Measurements from ENCODE around the gene DCAF17.
"Not testable (repeated sequence)": the region's sequence is repeated elsewhere in the genome, so short reads cannot be mapped to it uniquely, and the experiment has no call there.

Gene DCAF17

GRCh38 chr2:171404719-171405118, 29.3 kb upstream of the DCAF17 start:
- Mint-ChIP-seq H3K4me3 (no peak overlapping the region), H3K36me3 (ENCODE audit: low read depth) (peaks cover 17% of the 10 kb centered on the region), H3K9me3 (peaks cover 15% of the 10 kb centered on the region), H3K27me3 (ENCODE audit: low read depth) (no peaks in the 10 kb centered on the region), H3K27ac (no peak overlapping the region), H3K4me1 (ENCODE audit: low read depth) (peaks cover 21% of the 10 kb centered on the region)

- Mint-ChIP-seq H3K36me3 (ENCODE audit: low read depth) (peaks cover 17% of the 10 kb centered on the region), H3K4me1 (ENCODE audit: low read depth) (peaks cover 21% of the 10 kb centered on the region), H3K27me3 (ENCODE audit: low read depth) (no peaks in the 10 kb centered on the region), H3K9me3 (peaks cover 15% of the 10 kb centered on the region), H3K4me3 (no peak overlapping the region), H3K27ac (no peak overlapping the region)
These were observed 28.5 kb upstream of the DCAF17 start for GRCh38 chr2:171405546-171405945.

GRCh38 chr2:171406044-171406443, 28.0 kb upstream of the DCAF17 start:
- no peak overlapping the region for H3K4me3 Mint-ChIP-seq
- no peak overlapping the region for H3K27ac Mint-ChIP-seq
- peaks cover 21% of the 10 kb centered on the region for H3K4me1 Mint-ChIP-seq (ENCODE audit: low read depth)
- peaks cover 16% of the 10 kb centered on the region for H3K36me3 Mint-ChIP-seq (ENCODE audit: low read depth)
- H3K9me3 Mint-ChIP-seq, result peaks cover 15% of the 10 kb centered on the region
- no peaks in the 10 kb centered on the region for H3K27me3 Mint-ChIP-seq (ENCODE audit: low read depth)

- Mint-ChIP-seq H3K4me1 (ENCODE audit: low read depth) (peaks cover 21% of the 10 kb centered on the region), H3K36me3 (ENCODE audit: low read depth) (peaks cover 12% of the 10 kb centered on the region), H3K9me3 (peaks cover 7% of the 10 kb centered on the region), H3K27ac (no peak overlapping the region), H3K4me3 (no peak overlapping the region), H3K27me3 (ENCODE audit: low read depth) (no peaks in the 10 kb centered on the region)
These were observed 26.9 kb upstream of the DCAF17 start for GRCh38 chr2:171407030-171407675.

- peaks cover 12% of the 10 kb centered on the region for H3K36me3 Mint-ChIP-seq (ENCODE audit: low read depth)
- no peaks in the 10 kb centered on the region for H3K27me3 Mint-ChIP-seq (ENCODE audit: low read depth)
- H3K4me3 Mint-ChIP-seq, result no peak overlapping the region
- H3K27ac Mint-ChIP-seq, result no peak overlapping the region
- H3K4me1 Mint-ChIP-seq (ENCODE audit: low read depth), result peaks cover 21% of the 10 kb centered on the region
- H3K9me3 Mint-ChIP-seq, result peaks cover 5% of the 10 kb centered on the region
These were observed 26.4 kb upstream of the DCAF17 start for GRCh38 chr2:171407676-171408044.

DNA sequence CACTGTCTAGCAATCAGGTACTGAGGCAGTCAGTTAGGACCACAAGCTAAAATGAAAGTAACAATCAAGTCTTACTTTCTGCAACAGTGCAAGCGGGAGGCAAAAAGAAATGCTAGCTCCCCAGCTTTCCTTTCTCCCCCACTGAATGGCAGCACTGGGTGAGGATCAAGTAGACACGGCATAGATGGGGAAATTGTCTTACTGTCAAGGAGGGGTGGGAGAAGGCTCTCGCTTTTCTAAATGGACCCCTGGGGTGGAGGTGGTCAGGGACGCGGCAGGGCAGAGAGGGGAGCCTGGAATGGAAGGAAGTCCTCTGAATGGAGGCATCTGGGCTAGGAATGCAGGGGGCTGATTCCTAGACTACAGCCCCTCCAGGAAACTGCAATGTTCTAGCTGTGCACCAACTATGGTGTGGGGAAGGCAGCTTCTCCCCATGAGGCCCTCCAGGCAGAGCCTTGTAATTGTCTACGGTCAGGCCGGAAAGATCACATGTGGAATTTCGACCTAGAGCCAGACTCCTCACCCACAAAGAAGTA, 24.5 kb upstream of the DCAF17 start:
- H3K9me3 Mint-ChIP-seq, result peaks cover 5% of the 10 kb centered on the region
- no peaks in the 10 kb centered on the region for H3K27me3 Mint-ChIP-seq (ENCODE audit: low read depth)
- peak overlapping the region; percentile 19 for H3K27ac Mint-ChIP-seq
- peak overlapping the region; percentile 35 for H3K4me3 Mint-ChIP-seq
- H3K4me1 Mint-ChIP-seq (ENCODE audit: low read depth), result peaks cover 18% of the 10 kb centered on the region
- H3K36me3 Mint-ChIP-seq (ENCODE audit: low read depth), result peaks cover 10% of the 10 kb centered on the region

- Mint-ChIP-seq H3K27me3 (ENCODE audit: low read depth) (no peaks in the 10 kb centered on the region), H3K4me3 (no peak overlapping the region), H3K36me3 (ENCODE audit: low read depth) (peaks cover 6% of the 10 kb centered on the region), H3K4me1 (ENCODE audit: low read depth) (peaks cover 20% of the 10 kb centered on the region), H3K9me3 (peaks cover under 1% of the 10 kb centered on the region), H3K27ac (no peak overlapping the region)
These were observed 23.9 kb upstream of the DCAF17 start for GRCh38 chr2:171410101-171410500.

GRCh38 chr2:171410624-171411023, 23.4 kb upstream of the DCAF17 start:
- Mint-ChIP-seq H3K27me3 (ENCODE audit: low read depth) (no peaks in the 10 kb centered on the region), H3K4me3 (no peak overlapping the region), H3K4me1 (ENCODE audit: low read depth) (peaks cover 17% of the 10 kb centered on the region), H3K9me3 (no peaks in the 10 kb centered on the region), H3K36me3 (ENCODE audit: low read depth) (peaks cover 3% of the 10 kb centered on the region), H3K27ac (no peak overlapping the region)

DNA sequence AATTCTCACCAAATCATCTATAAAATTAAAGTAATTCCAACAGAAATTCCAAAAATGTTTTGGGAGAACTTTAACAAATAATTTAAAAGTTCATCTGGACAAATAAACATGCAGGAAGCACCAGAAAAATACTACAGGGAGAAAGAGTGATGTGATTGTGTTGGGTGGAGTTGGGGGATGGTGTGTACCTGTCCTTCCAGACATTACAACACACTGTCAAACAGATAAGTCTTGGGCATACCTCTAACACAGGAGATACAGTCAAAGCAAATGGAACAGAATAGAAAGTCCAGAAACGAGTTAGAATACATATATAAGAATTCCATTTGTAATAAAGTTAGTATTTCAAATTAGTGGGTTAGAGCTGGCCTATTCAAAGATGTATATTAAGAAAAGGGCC, 22.8 kb upstream of the DCAF17 start:
- Mint-ChIP-seq H3K36me3 (ENCODE audit: low read depth) (no peaks in the 10 kb centered on the region), H3K9me3 (no peaks in the 10 kb centered on the region), H3K27me3 (ENCODE audit: low read depth) (no peaks in the 10 kb centered on the region), H3K4me1 (ENCODE audit: low read depth) (peaks cover 17% of the 10 kb centered on the region), H3K27ac (no peak overlapping the region), H3K4me3 (no peak overlapping the region)

DNA sequence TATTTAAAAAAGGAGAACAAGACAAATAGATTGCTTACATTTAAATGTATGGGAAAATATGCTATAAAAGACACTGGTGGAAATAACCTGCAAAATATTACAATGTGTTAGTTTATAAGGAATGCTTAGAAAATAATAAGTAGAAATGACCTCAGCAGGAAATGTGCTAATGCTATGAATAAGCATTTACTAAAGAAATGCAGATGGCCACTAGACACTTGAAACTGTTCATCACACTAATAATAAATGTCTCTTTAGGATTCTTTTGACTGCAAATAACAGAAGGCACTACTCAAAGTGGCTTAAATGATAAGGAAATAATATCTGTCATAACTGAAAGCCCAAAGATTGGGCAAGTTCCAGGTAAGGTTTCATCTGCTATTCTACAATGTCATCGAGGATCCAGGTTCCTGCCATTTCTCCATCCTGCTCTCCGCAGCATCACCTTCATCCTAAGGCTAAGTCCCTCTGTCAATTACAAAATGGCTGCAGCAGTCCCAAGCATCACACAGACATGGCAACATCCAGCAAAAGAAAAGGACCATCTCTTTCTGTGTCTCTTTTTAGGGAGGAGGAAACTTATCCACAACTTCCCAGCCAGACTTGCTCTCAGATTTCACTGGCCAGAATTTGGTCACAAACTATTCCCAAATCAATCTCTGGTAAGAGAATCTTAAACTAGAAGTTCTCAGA, 22.1 kb upstream of the DCAF17 start:
- H3K9me3 Mint-ChIP-seq, result no peaks in the 10 kb centered on the region
- H3K27ac Mint-ChIP-seq, result no peak overlapping the region
- peaks cover 18% of the 10 kb centered on the region for H3K4me1 Mint-ChIP-seq (ENCODE audit: low read depth)
- no peaks in the 10 kb centered on the region for H3K27me3 Mint-ChIP-seq (ENCODE audit: low read depth)
- H3K4me3 Mint-ChIP-seq, result no peak overlapping the region
- H3K36me3 Mint-ChIP-seq (ENCODE audit: low read depth), result no peaks in the 10 kb centered on the region

DNA sequence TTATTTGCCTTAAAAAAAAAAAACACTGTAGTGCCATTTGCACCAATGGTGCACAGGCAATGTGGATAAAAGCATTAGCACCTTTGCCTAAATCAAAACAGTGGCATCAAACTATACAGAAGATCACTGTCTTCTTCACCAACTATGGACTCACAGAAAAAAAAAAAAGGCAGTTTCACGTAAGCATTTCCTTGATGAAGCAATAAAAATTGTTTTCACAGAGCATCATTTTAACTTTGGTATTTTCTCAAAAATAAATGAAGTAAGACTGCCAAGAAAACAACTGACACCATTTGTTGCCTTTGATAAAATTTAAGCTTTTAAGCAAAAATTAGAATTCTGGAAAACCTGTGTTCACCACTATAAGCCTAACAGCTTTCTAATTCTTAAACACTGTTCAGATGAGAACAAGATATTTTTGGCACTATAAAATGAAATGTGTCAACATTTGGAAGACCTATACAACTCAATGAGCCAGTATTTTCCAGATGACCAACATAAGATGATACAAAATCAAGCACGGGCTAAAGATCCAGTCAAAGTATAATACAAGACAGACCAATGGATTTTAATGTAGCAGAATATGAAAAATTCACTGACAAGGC, 21.4 kb upstream of the DCAF17 start:
- no peak overlapping the region for H3K27ac Mint-ChIP-seq
- H3K9me3 Mint-ChIP-seq, result no peaks in the 10 kb centered on the region
- peaks cover 14% of the 10 kb centered on the region for H3K4me1 Mint-ChIP-seq (ENCODE audit: low read depth)
- no peak overlapping the region for H3K4me3 Mint-ChIP-seq
- H3K27me3 Mint-ChIP-seq (ENCODE audit: low read depth), result no peaks in the 10 kb centered on the region
- no peaks in the 10 kb centered on the region for H3K36me3 Mint-ChIP-seq (ENCODE audit: low read depth)

- not testable (repeated sequence) for H3K9me3 Mint-ChIP-seq; H3K27me3 Mint-ChIP-seq (ENCODE audit: low read depth); H3K4me3 Mint-ChIP-seq; H3K27ac Mint-ChIP-seq; H3K36me3 Mint-ChIP-seq (ENCODE audit: low read depth)
- peaks cover 10% of the 10 kb centered on the region for H3K4me1 Mint-ChIP-seq (ENCODE audit: low read depth)
These were observed 19.4 kb upstream of the DCAF17 start for GRCh38 chr2:171414645-171415044.

DNA sequence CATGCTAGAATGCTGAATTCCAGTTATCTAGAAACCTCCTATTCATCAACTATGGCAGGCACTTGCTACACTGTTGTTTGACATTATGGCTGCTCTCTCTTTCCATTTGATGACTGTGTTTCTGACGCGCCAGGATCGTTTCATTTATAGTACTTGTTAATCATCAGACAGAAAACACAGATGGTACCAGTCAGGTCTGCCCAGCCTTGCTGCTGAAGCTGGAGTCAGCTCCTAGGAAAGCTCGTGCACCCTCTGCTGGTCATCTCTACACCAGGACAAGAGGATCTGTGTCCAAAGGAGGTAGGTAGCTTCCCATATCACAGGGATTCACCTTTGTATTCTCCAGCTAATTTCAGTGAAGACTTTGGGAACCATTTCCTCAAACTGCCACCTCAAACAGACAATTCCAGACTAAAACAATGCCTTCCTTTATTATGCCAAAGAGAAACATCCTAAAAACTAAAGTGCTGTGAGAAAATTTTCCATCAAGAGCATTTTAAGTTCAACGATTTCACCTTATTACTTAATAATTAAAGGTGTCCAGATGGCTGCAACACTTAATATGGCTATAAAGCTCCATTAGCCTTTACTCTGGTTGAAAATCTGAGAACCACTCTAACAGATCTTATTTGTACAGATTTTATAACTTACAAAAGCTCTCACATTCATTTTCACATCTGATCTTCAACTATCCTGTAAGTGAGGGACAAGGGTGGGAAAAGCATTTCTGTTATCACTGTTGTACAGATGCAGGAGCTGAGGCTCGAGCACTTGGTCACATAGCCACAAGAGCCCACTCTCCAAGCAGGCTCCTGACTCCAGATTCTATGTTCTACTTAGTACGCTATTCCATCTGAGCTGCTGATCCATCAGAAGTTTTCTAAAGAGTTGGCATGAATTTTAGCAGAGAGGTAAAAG, 17.8 kb upstream of the DCAF17 start:
- Mint-ChIP-seq H3K36me3 (ENCODE audit: low read depth) (peaks cover 4% of the 10 kb centered on the region), H3K4me3 (no peak overlapping the region), H3K9me3 (peaks cover 3% of the 10 kb centered on the region), H3K27me3 (ENCODE audit: low read depth) (no peaks in the 10 kb centered on the region), H3K4me1 (ENCODE audit: low read depth) (peaks cover 13% of the 10 kb centered on the region), H3K27ac (peak overlapping the region; percentile 5)

DNA sequence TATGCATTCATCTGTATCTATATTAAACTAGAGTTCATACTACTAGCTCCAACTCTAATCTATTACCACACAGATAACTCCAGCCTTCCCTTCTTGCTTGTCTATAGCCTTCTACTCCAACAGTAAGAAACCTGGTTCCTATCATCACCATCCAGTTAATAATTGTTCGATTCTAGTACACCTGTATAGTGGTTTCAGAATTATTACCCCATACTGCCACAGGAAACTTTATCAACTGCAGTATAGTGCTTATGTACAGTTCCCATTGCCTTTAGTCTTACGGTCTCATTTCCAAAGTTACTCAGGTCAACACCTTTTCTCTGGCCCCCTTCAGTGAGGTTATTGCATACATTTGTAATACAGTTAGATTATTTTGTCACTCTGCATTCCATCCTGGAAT, 14.7 kb upstream of the DCAF17 start:
- H3K4me1 Mint-ChIP-seq (ENCODE audit: low read depth), result peaks cover 13% of the 10 kb centered on the region
- peaks cover 17% of the 10 kb centered on the region for H3K9me3 Mint-ChIP-seq
- H3K4me3 Mint-ChIP-seq, result no peak overlapping the region
- peaks cover 21% of the 10 kb centered on the region for H3K36me3 Mint-ChIP-seq (ENCODE audit: low read depth)
- H3K27me3 Mint-ChIP-seq (ENCODE audit: low read depth), result no peaks in the 10 kb centered on the region
- H3K27ac Mint-ChIP-seq, result no peak overlapping the region

All from T-helper 1 cell treated with Interleukin-12 subunit alpha and Interleukin-12 subunit beta and Interleukin-4 antibody, amounts not matched to agents 30 μg/mL and 1 μg/mL, for 36 hours (primary cell).